ENCODE measurements around the gene DUSP23. TPM values are rescaled to one million over a fixed set of nuclear protein-coding genes. Genes with fewer than 3 reads are reported as not detected.

Gene DUSP23
- total RNA-seq (2014; rRNA removed; shearing (Covaris generic)), result 34.5 and 51.2 TPM in 2 replicates

GRCh38 chr1:159780583-159781582 is at the start of gene DUSP23:
DUSP23 (plus strand) TSS chr1:159780962; CDS start chr1:159781101, 139 bp downstream.
- DNase-seq (ENCODE audit: low read depth), result peak; percentile 96

GRCh38 chr1:159737238-159737916 is 43.4 kb upstream of the DUSP23 start:
- DNase-seq (ENCODE audit: low read depth), result no peak

- DNase-seq (ENCODE audit: low read depth), result no peak
Measured at GRCh38 chr1:159743651-159744410, 36.9 kb upstream of the DUSP23 start.

GRCh38 chr1:159746666-159747065 is 34.1 kb upstream of the DUSP23 start:
- no peak for DNase-seq (ENCODE audit: low read depth)

- DNase-seq (ENCODE audit: low read depth), result no peak
Measured at GRCh38 chr1:159748370-159748769, 32.4 kb upstream of the DUSP23 start.

- DNase-seq (ENCODE audit: low read depth), result no peak
Measured at GRCh38 chr1:159749630-159750029, 31.1 kb upstream of the DUSP23 start.

GRCh38 chr1:159750621-159751020 is 30.1 kb upstream of the DUSP23 start:
- no peak for DNase-seq (ENCODE audit: low read depth)

- DNase-seq (ENCODE audit: low read depth), result no peak
Measured at GRCh38 chr1:159751031-159751430, 29.7 kb upstream of the DUSP23 start.

GRCh38 chr1:159752135-159752580 is 28.6 kb upstream of the DUSP23 start:
- DNase-seq (ENCODE audit: low read depth), result peak; percentile 7

- no peak for DNase-seq (ENCODE audit: low read depth)
Measured at GRCh38 chr1:159753386-159753785, 27.4 kb upstream of the DUSP23 start.

GRCh38 chr1:159755451-159756007 is 25.2 kb upstream of the DUSP23 start:
- DNase-seq (ENCODE audit: low read depth), result no peak

- no peak for DNase-seq (ENCODE audit: low read depth)
Measured at GRCh38 chr1:159756397-159756796, 24.4 kb upstream of the DUSP23 start.

GRCh38 chr1:159763686-159764085 is 17.1 kb upstream of the DUSP23 start:
- no peak for DNase-seq (ENCODE audit: low read depth)

- no peak for DNase-seq (ENCODE audit: low read depth)
Measured at GRCh38 chr1:159765806-159766205, 15.0 kb upstream of the DUSP23 start.

GRCh38 chr1:159771127-159771895 is 9.5 kb upstream of the DUSP23 start:
- DNase-seq (ENCODE audit: low read depth), result no peak

GRCh38 chr1:159774465-159774864 is 6.3 kb upstream of the DUSP23 start:
- DNase-seq (ENCODE audit: low read depth), result no peak

GRCh38 chr1:159775716-159776115 is 5.0 kb upstream of the DUSP23 start:
- DNase-seq (ENCODE audit: low read depth), result no peak

- no peak for DNase-seq (ENCODE audit: low read depth)
Measured at GRCh38 chr1:159778266-159778665, 2.5 kb upstream of the DUSP23 start.

- peak; percentile 75 for DNase-seq (ENCODE audit: low read depth)
Measured at GRCh38 chr1:159779403-159779851, 1.3 kb upstream of the DUSP23 start.

GRCh38 chr1:159781992-159782391 is 1.2 kb downstream of the DUSP23 start:
- DNase-seq (ENCODE audit: low read depth), result no peak

- no peak for DNase-seq (ENCODE audit: low read depth)
Measured at GRCh38 chr1:159783724-159784123, 3.0 kb downstream of the DUSP23 start.

Data from RPMI7951 (cell line).